Naive thymus-derived CD4-positive, alpha-beta T cell (primary cell): ENCODE measurements around the gene PAEP. TPM values are rescaled to one million over a fixed set of nuclear protein-coding genes. Genes with fewer than 3 reads are reported as not detected.
"Not testable (repeated sequence)": the region's sequence is repeated elsewhere in the genome, so short reads cannot be mapped to it uniquely, and the experiment has no call there.

Source experiments
- ATAC-seq: fragments of 150-1000 bp; cut with Tn5 transposase; 2 replicates; pipeline ENCODE4 v1.10.0; 2021; ENCODE audit warnings: mild to moderate bottlenecking, moderate library complexity
- CTCF ChIA-PET: fragments of 350-600 bp; sonication (Branson Sonifier 250); formaldehyde crosslinking; loops from one replicate; lab custom pipeline; 2021; ENCODE audit warnings: antibody characterized with exemption; lab: Charles Lee
- POLR2A ChIA-PET: fragments of 350-600 bp; sonication (Branson Sonifier 250); formaldehyde crosslinking; loops from one replicate; lab custom pipeline; 2021; ENCODE audit warnings: antibody characterized with exemption, inconsistent platforms; lab: Charles Lee
- DNase-seq, 9 donors: peaks; one replicate each; pipeline versions ENCODE4 v3.0.0 to v3.0.0-alpha.2; 2020 to 2022; ENCODE audit warnings: mixed read lengths in 1 of 9
- H3K27ac ChIP-seq: one replicate; pipeline ENCODE4 v1.7.0; 2013; ENCODE audit warnings: mild to moderate bottlenecking, low read depth, low read length, moderate library complexity
- H3K27me3 ChIP-seq, 2 donors: one replicate each; pipeline ENCODE4 v1.7.0; 2013; ENCODE audit warnings: low read length in 2 of 2, mild to moderate bottlenecking in 2 of 2, moderate library complexity in 2 of 2; ENCODE audit not compliant: control insufficient read depth in 2 of 2, insufficient read depth in 2 of 2
- H3K36me3 ChIP-seq, 3 experiments: 1 replicate in 2 of 3; 2 replicates in 1 of 3; pipeline ENCODE4 v1.7.0; 2013; ENCODE audit warnings: low read length in 3 of 3, mild to moderate bottlenecking in 3 of 3, moderate library complexity in 1 of 3; ENCODE audit not compliant: insufficient read depth in 3 of 3, control insufficient read depth in 2 of 3
- H3K4me1 ChIP-seq, 2 donors: one replicate each; pipeline ENCODE4 v1.7.0; 2013; ENCODE audit warnings: low read length in 2 of 2, mild to moderate bottlenecking in 2 of 2, moderate library complexity in 1 of 2; ENCODE audit not compliant: control insufficient read depth in 2 of 2, insufficient read depth in 2 of 2
- H3K4me3 ChIP-seq: 2 replicates; pipeline ENCODE4 v1.7.0; 2013; ENCODE audit warnings: mild to moderate bottlenecking, low read length
- H3K9me3 ChIP-seq, 3 experiments: 1 replicate in 2 of 3; 2 replicates in 1 of 3; pipeline ENCODE4 v1.7.0; 2013; ENCODE audit warnings: low read length in 3 of 3; ENCODE audit not compliant: control insufficient read depth in 2 of 3
- H3K27ac Mint-ChIP-seq, 9 donors: one replicate each; pipeline ENCODE4 v1.8.0; 2020 to 2022; ENCODE audit warnings: mixed read lengths in 9 of 9, mild to moderate bottlenecking in 8 of 9, moderate library complexity in 5 of 9, inconsistent platforms in 2 of 9
- H3K27me3 Mint-ChIP-seq, 5 donors: one replicate each; pipeline ENCODE4 v1.8.0; 2021 to 2022; ENCODE audit warnings: mixed read lengths in 5 of 5, mild to moderate bottlenecking in 1 of 5
- H3K36me3 Mint-ChIP-seq, 5 donors: one replicate each; pipeline ENCODE4 v1.8.0; 2020 to 2022; ENCODE audit warnings: mixed read lengths in 5 of 5, mild to moderate bottlenecking in 3 of 5, inconsistent platforms in 1 of 5
- H3K4me1 Mint-ChIP-seq, 7 donors: one replicate each; pipeline ENCODE4 v1.8.0; 2020 to 2022; ENCODE audit warnings: mixed read lengths in 7 of 7, mild to moderate bottlenecking in 3 of 7, inconsistent platforms in 1 of 7
- H3K4me3 Mint-ChIP-seq, 10 donors: one replicate each; pipeline ENCODE4 v1.8.0; 2020 to 2022; ENCODE audit warnings: mild to moderate bottlenecking in 10 of 10, mixed read lengths in 10 of 10, moderate library complexity in 6 of 10, inconsistent platforms in 2 of 10
- H3K9me3 Mint-ChIP-seq, 11 donors: one replicate each; pipeline ENCODE4 v1.8.0; 2020 to 2022; ENCODE audit warnings: mixed read lengths in 11 of 11, mild to moderate bottlenecking in 4 of 11, inconsistent platforms in 1 of 11, moderate library complexity in 1 of 11
- intact Hi-C, 2 donors: fragments of 100-400 bp; cut with micrococcal nuclease; formaldehyde crosslinking; loops; one replicate each; pipeline ENCODE4 v1.15.1; 2023
- polyA plus RNA-seq, 2 donors: library from polyadenylated mRNA; unstranded; fragments of 300-500 nt; fragmentation: Illumina TruSeq; gene quantifications; one replicate each; pipeline ENCODE4 v1.2.3, GENCODE V29; 2021
- total RNA-seq, 6 experiments: library from RNA in 5 of 6; stranded (reverse) in 5 of 6; gene quantifications; 1 replicate in 5 of 6; 2 replicates in 1 of 6; pipeline ENCODE4 v1.2.3 and lab custom pipeline; 2021 to 2026

Gene PAEP
- total and polyA plus RNA-seq, 7 experiments from 2014 or later, result not detected

- DNase-seq, POLR2A ChIA-PET, ATAC-seq: not testable (repeated sequence)
Measured at GRCh38 chr9:135534192-135534711, 27.3 kb upstream of the PAEP start.

GRCh38 chr9:135534826-135535225 is 26.7 kb upstream of the PAEP start:
- intact Hi-C loops, H3K4me3 Mint-ChIP-seq, H3K27ac ChIP-seq, POLR2A ChIA-PET, H3K36me3 Mint-ChIP-seq, H3K36me3 ChIP-seq, H3K27me3 ChIP-seq, DNase-seq, H3K27ac Mint-ChIP-seq, H3K9me3 ChIP-seq, H3K9me3 Mint-ChIP-seq, ATAC-seq, CTCF ChIA-PET, H3K4me3 ChIP-seq, H3K4me1 Mint-ChIP-seq, H3K4me1 ChIP-seq: not testable (repeated sequence)
- H3K27me3 Mint-ChIP-seq, result peaks cover 3 to 40% (median 36%) of the 10 kb centered on the region in 5 donors

More at GRCh38 chr9:135534192-135534711, 27.3 kb upstream of the PAEP start:
- H3K27me3 Mint-ChIP-seq, result peaks cover 3 to 36% (median 30%) of the 10 kb centered on the region in 5 donors
- H3K4me3 ChIP-seq, H3K27ac Mint-ChIP-seq, H3K4me3 Mint-ChIP-seq, H3K4me1 ChIP-seq, H3K36me3 Mint-ChIP-seq, H3K27me3 ChIP-seq, H3K4me1 Mint-ChIP-seq, H3K36me3 ChIP-seq, H3K9me3 Mint-ChIP-seq, CTCF ChIA-PET, H3K9me3 ChIP-seq, intact Hi-C loops, H3K27ac ChIP-seq: not testable (repeated sequence)

- intact Hi-C loops, CTCF ChIA-PET, H3K27ac ChIP-seq, H3K9me3 ChIP-seq, H3K36me3 Mint-ChIP-seq, POLR2A ChIA-PET, H3K27me3 ChIP-seq, DNase-seq, H3K4me3 ChIP-seq, ATAC-seq, H3K27ac Mint-ChIP-seq, H3K4me3 Mint-ChIP-seq, H3K9me3 Mint-ChIP-seq, H3K4me1 ChIP-seq, H3K4me1 Mint-ChIP-seq, H3K36me3 ChIP-seq: not testable (repeated sequence)
- peaks cover 3 to 45% (median 40%) of the 10 kb centered on the region in 5 donors for H3K27me3 Mint-ChIP-seq
Measured at GRCh38 chr9:135535631-135536030, 25.9 kb upstream of the PAEP start.

GRCh38 chr9:135536216-135536615 is 25.3 kb upstream of the PAEP start:
- intact Hi-C loops, result no loop called here
- Mint-ChIP-seq H3K36me3 (no peaks in the 10 kb centered on the region), H3K4me1 (no peaks in the 10 kb centered on the region), H3K27ac (no peak overlapping the region), H3K27me3 (peaks cover 4 to 45% (median 37%) of the 10 kb centered on the region in 5 donors), H3K9me3 (no peaks in the 10 kb centered on the region), H3K4me3 (no peak overlapping the region)
- DNase-seq (no peak), ATAC-seq (no peak)
- H3K4me3 ChIP-seq, result no peak overlapping the region
- CTCF ChIA-PET, result no interaction called here
- H3K4me1 ChIP-seq, result no peaks in the 10 kb centered on the region
- H3K27me3 ChIP-seq, result no peaks in the 10 kb centered on the region
- H3K36me3 ChIP-seq, result no peaks in the 10 kb centered on the region
- no peaks in the 10 kb centered on the region for H3K9me3 ChIP-seq
- H3K27ac ChIP-seq, result no peak overlapping the region
- POLR2A ChIA-PET, result no interaction called here

GRCh38 chr9:135543262-135543894 is 18.2 kb upstream of the PAEP start:
- H3K27ac Mint-ChIP-seq, DNase-seq, H3K36me3 Mint-ChIP-seq, H3K36me3 ChIP-seq, POLR2A ChIA-PET, H3K4me1 Mint-ChIP-seq, intact Hi-C loops, H3K27me3 ChIP-seq, H3K4me3 Mint-ChIP-seq, H3K9me3 ChIP-seq, H3K4me1 ChIP-seq, ATAC-seq, CTCF ChIA-PET, H3K27ac ChIP-seq, H3K4me3 ChIP-seq, H3K9me3 Mint-ChIP-seq: not testable (repeated sequence)
- peaks cover 18 to 35% (median 26%) of the 10 kb centered on the region in 5 donors for H3K27me3 Mint-ChIP-seq

- no peak for DNase-seq
- no peaks in the 10 kb centered on the region for H3K9me3 ChIP-seq
- no peaks in the 10 kb centered on the region for H3K4me1 ChIP-seq
- H3K36me3 ChIP-seq, result no peaks in the 10 kb centered on the region
- Mint-ChIP-seq H3K27me3 (peaks cover 13 to 24% (median 18%) of the 10 kb centered on the region in 5 donors), H3K27ac (no peak overlapping the region), H3K36me3 (no peaks in the 10 kb centered on the region), H3K4me1 (no peaks in the 10 kb centered on the region), H3K9me3 (peaks cover 0 to 7% (median 0%) of the 10 kb centered on the region in 11 donors), H3K4me3 (no peak overlapping the region)
- ATAC-seq, result no peak
- no peaks in the 10 kb centered on the region for H3K27me3 ChIP-seq
- intact Hi-C loops, result no loop called here
- H3K27ac ChIP-seq, result no peak overlapping the region
- no peak overlapping the region for H3K4me3 ChIP-seq
- CTCF ChIA-PET, result no interaction called here
- POLR2A ChIA-PET, result no interaction called here
Measured at GRCh38 chr9:135544981-135545635, 16.4 kb upstream of the PAEP start.
